Neural cell (in vitro differentiated cells): ENCODE results near the gene OR2S2. TPM values are rescaled to one million over a fixed set of nuclear protein-coding genes. Genes with fewer than 3 reads are reported as not detected.

Source experiments
- H2AFZ ChIP-seq: fragments of 200-600, 300-800 bp; sonication (generic), shearing (Covaris generic); 2 replicates; pipeline ENCODE4 v1.6.0; 2014; ENCODE audit warnings: low read depth, mild to moderate bottlenecking, antibody characterized with exemption, low read length, moderate library complexity
- H3F3A ChIP-seq: fragments of 200-600 bp; shearing (Covaris generic); 2 replicates; pipeline ENCODE4 v1.6.1; 2016; ENCODE audit warnings: mild to moderate bottlenecking, moderate library complexity, mixed read lengths, antibody characterized with exemption, low read length; ENCODE audit not compliant: insufficient read depth, poor library complexity, severe bottlenecking
- H3K27ac ChIP-seq: fragments of 200-600, 300-800 bp; sonication (generic), shearing (Covaris generic); 2 replicates; pipeline ENCODE4 v1.5.1; 2014; ENCODE audit warnings: mild to moderate bottlenecking, low read length, moderate library complexity
- H3K27me3 ChIP-seq: fragments of 300-800, 200-600 bp; sonication (generic), shearing (Covaris generic); 2 replicates; pipeline ENCODE4 v1.6.0; 2014; ENCODE audit warnings: mild to moderate bottlenecking, low read depth, low read length, moderate library complexity; ENCODE audit not compliant: insufficient read depth
- H3K36me3 ChIP-seq: fragments of 300-800, 200-600 bp; sonication (generic), shearing (Covaris generic); 2 replicates; pipeline ENCODE4 v1.5.1; 2014; ENCODE audit warnings: mild to moderate bottlenecking, antibody characterized with exemption, low read length, moderate library complexity; ENCODE audit not compliant: insufficient read depth
- H3K4me2 ChIP-seq: fragments of 300-800, 200-600 bp; sonication (generic), shearing (Covaris generic); 2 replicates; pipeline ENCODE4 v1.6.0; 2014; ENCODE audit warnings: mild to moderate bottlenecking, low read length
- H3K4me3 ChIP-seq: fragments of 300-800, 200-600 bp; sonication (generic), shearing (Covaris generic); 2 replicates; pipeline ENCODE4 v1.5.1; 2014; ENCODE audit warnings: mild to moderate bottlenecking, low read length, moderate library complexity
- H3K79me2 ChIP-seq: fragments of 200-600 bp; shearing (Covaris generic); replicated peaks from 2 replicates; pipeline ENCODE4 v1.6.0; 2014; ENCODE audit warnings: mild to moderate bottlenecking, low read length, moderate library complexity; ENCODE audit not compliant: insufficient read depth
- H3K9ac ChIP-seq: fragments of 300-800, 200-600 bp; sonication (generic), shearing (Covaris generic); 2 replicates; pipeline ENCODE4 v1.6.1; 2016; ENCODE audit warnings: mild to moderate bottlenecking, low read length, mixed read lengths
- H3K9me2 ChIP-seq: fragments of 200-600 bp; shearing (Covaris generic); 2 replicates; pipeline ENCODE4 v1.6.1; 2016; ENCODE audit warnings: mild to moderate bottlenecking, low read length, mixed read lengths; ENCODE audit not compliant: insufficient read depth
- H3K9me3 ChIP-seq: fragments of 200-600, 300-800 bp; sonication (generic), shearing (Covaris generic); 2 replicates; pipeline ENCODE4 v1.6.1; 2016; ENCODE audit warnings: mild to moderate bottlenecking, mixed run types, low read length, moderate library complexity, mixed read lengths
- H4K20me1 ChIP-seq: fragments of 200-600 bp; shearing (Covaris generic); 2 replicates; pipeline ENCODE4 v1.6.1; 2016; ENCODE audit warnings: mild to moderate bottlenecking, mixed run types; ENCODE audit not compliant: insufficient read depth
- CTCF ChIP-seq: fragments of 450-650 bp; IDR thresholded peaks from 2 replicates; pipeline ENCODE4 v1.5.1; 2014; ENCODE audit warnings: antibody characterized with exemption, mild to moderate bottlenecking, moderate library complexity; ENCODE audit not compliant: poor library complexity, severe bottlenecking
- EP300 ChIP-seq: fragments of 450-650 bp; conservative IDR thresholded peaks from 2 replicates; pipeline ENCODE4 v1.6.1; 2014; ENCODE audit warnings: antibody characterized with exemption, mild to moderate bottlenecking, moderate library complexity; ENCODE audit not compliant: poor library complexity, severe bottlenecking
- EZH2 ChIP-seq: fragments of 200-600, 300-800 bp; shearing (Covaris generic), sonication (generic); IDR thresholded peaks from 2 replicates; pipeline ENCODE4 v1.6.1; 2014; ENCODE audit warnings: antibody characterized with exemption, low read length, borderline replicate concordance, mild to moderate bottlenecking; ENCODE audit not compliant: insufficient read depth, poor library complexity, severe bottlenecking
- MXI1 ChIP-seq: fragments of 450-650 bp; conservative IDR thresholded peaks from 2 replicates; pipeline ENCODE4 v1.6.1; 2014; ENCODE audit warnings: antibody characterized with exemption, mild to moderate bottlenecking; ENCODE audit not compliant: poor library complexity, severe bottlenecking
- POLR2AphosphoS5 ChIP-seq: IDR thresholded peaks from 2 replicates; pipeline ENCODE4 v1.6.1; 2012
- RAD21 ChIP-seq: fragments of 450-650 bp; conservative IDR thresholded peaks from 2 replicates; pipeline ENCODE4 v1.6.1; 2014; ENCODE audit warnings: antibody characterized with exemption, mild to moderate bottlenecking, moderate library complexity
- REST ChIP-seq: IDR thresholded peaks from 2 replicates; pipeline ENCODE4 v1.6.1; 2012; ENCODE audit warnings: borderline replicate concordance
- SMC3 ChIP-seq: fragments of 450-650 bp; conservative IDR thresholded peaks from 2 replicates; pipeline ENCODE4 v1.6.1; 2014; ENCODE audit warnings: antibody characterized with exemption, mild to moderate bottlenecking, moderate library complexity; ENCODE audit not compliant: poor library complexity
- TAF1 ChIP-seq: IDR thresholded peaks from 2 replicates; pipeline ENCODE4 v1.6.1; 2012; ENCODE audit warnings: low read depth
- polyA minus RNA-seq: library from RNA; depleted of rRNA, polyadenylated mRNA; stranded (reverse); fragments of >200 nt; gene quantifications from 2 replicates; pipeline ENCODE4 v1.2.3, GENCODE V29; 2014
- polyA plus RNA-seq: library from polyadenylated mRNA; depleted of rRNA; stranded (reverse); fragments of >200 nt; gene quantifications from 2 replicates; pipeline ENCODE4 v1.2.3, GENCODE V29; 2014

Gene OR2S2, protein sequence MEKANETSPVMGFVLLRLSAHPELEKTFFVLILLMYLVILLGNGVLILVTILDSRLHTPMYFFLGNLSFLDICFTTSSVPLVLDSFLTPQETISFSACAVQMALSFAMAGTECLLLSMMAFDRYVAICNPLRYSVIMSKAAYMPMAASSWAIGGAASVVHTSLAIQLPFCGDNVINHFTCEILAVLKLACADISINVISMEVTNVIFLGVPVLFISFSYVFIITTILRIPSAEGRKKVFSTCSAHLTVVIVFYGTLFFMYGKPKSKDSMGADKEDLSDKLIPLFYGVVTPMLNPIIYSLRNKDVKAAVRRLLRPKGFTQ
- not detected in 2 replicates for polyA plus RNA-seq
- not detected in 2 replicates for polyA minus RNA-seq

DNA sequence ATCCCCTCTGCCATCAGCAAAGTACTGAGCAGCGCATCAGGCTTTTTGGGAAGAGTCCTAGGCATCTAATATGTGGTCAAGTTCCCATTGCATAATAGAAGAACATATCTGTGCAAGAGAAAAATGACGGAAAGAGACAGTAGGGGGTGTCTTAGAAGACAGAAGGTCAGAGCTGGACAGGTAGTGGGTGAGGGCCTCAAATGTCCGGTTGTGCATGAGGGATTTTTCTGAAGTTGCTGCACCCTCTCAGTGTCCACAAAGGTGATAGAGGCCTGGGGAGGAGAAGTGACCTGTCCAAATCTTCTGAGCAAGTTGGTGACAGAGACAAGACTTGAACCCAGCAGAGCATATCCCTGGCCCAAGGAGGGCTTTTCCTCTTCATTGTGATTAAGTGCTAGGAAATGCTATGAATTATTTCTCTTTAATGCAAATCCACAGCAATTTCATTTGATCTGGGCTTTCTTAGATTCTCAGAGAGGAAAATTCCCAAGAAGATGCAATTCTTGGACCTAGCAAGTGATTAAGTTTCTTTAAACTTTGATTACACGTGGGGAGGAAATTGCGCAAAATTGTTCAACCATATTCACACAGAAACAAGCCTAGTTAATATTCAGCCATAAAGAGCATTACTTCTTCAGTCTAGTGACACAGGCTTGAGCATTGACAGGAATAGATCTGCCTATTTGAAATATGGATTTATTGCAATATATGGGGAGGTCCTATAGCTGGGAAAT, at the start of gene OR2S2:
Gene OR2S2, minus strand, starts transcription at position 51 of the 734 bp plus-strand sequence. CDS start 56 bp downstream, outside the sequence.
- TF ChIP-seq RAD21, result no peak
- H3K9me2 ChIP-seq, result no peaks in the 10 kb centered on the region

GRCh38 chr9:36007316-36007708, 49.4 kb upstream of the OR2S2 start:
- Histone ChIP-seq H3K4me2 (no peak overlapping the region), H2AFZ (no peak overlapping the region), H3K27ac (no peak overlapping the region), H3K27me3 (no peaks in the 10 kb centered on the region), H3K9me2 (no peaks in the 10 kb centered on the region), H3K79me2 (no peaks in the 10 kb centered on the region), H3K9me3 (no peaks in the 10 kb centered on the region), H3K36me3 (no peaks in the 10 kb centered on the region), H3K4me3 (no peak overlapping the region), H4K20me1 (no peaks in the 10 kb centered on the region), H3K9ac (no peak overlapping the region), H3F3A (no peaks in the 10 kb centered on the region)
- TF ChIP-seq EP300 (no peak), POLR2AphosphoS5 (no peak), SMC3 (no peak), CTCF (no peak), RAD21 (no peak), MXI1 (no peak), TAF1 (no peak)

More for the DNA sequence above, at the start of gene OR2S2:
- H3F3A ChIP-seq, result no peaks in the 10 kb centered on the region
- no peak within 1 kb of the TSS for H3K9ac ChIP-seq
- no peak within 1 kb of the TSS for H3K4me2 ChIP-seq
- no peaks in the 10 kb centered on the region for H3K9me3 ChIP-seq
- H2AFZ ChIP-seq, result no peak within 1 kb of the TSS
- peaks cover 6% of the 10 kb centered on the region for H3K27me3 ChIP-seq
- no peaks in the 10 kb centered on the region for H3K79me2 ChIP-seq
- H3K36me3 ChIP-seq, result no peaks in the 10 kb centered on the region
- no peaks in the 10 kb centered on the region for H4K20me1 ChIP-seq
- no peak within 1 kb of the TSS for H3K27ac ChIP-seq
- H3K4me3 ChIP-seq, result no peak within 1 kb of the TSS

- H3K9ac ChIP-seq, result no peak overlapping the region
- H3K4me2 ChIP-seq, result no peak overlapping the region
- no peak overlapping the region for H3K27ac ChIP-seq
- H3K9me2 ChIP-seq, result no peaks in the 10 kb centered on the region
- no peak for TF ChIP-seq SMC3
- TF ChIP-seq POLR2AphosphoS5, result no peak
- no peak for TF ChIP-seq REST
- TF ChIP-seq RAD21, result no peak
- TF ChIP-seq EZH2, result no peak
- TF ChIP-seq MXI1, result no peak
- no peak for TF ChIP-seq TAF1
- no peak for TF ChIP-seq CTCF
- no peak for TF ChIP-seq EP300
- H4K20me1 ChIP-seq, result no peaks in the 10 kb centered on the region
- no peaks in the 10 kb centered on the region for H3K27me3 ChIP-seq
- H3K9me3 ChIP-seq, result no peaks in the 10 kb centered on the region
- no peak overlapping the region for H2AFZ ChIP-seq
- no peaks in the 10 kb centered on the region for H3F3A ChIP-seq
- no peaks in the 10 kb centered on the region for H3K79me2 ChIP-seq
- H3K36me3 ChIP-seq, result no peaks in the 10 kb centered on the region
- H3K4me3 ChIP-seq, result no peak overlapping the region
These were observed 48.8 kb upstream of the OR2S2 start for GRCh38 chr9:36006549-36007315.
